Aorta (tissue), 5 donors: Measurements from ENCODE around the gene UMODL1. TPM values are rescaled to one million over a fixed set of nuclear protein-coding genes. Genes with fewer than 3 reads are reported as not detected.
A peak's percentile ranks its signal among the peaks of the same experiment; 100 is the strongest.

Source experiments
- ATAC-seq: fragments of 200-7000 bp; cut with Tn5 transposase; one replicate; pipeline ENCODE4 v1.9.1; 2022; ENCODE audit warnings: moderate library complexity; ENCODE audit not compliant: low FRiP score
- DNase-seq, 2 donors: peaks; one replicate each; pipeline ENCODE4 v3.0.0-alpha.2; 2020
- H3K27ac ChIP-seq, 2 donors: one replicate each; pipeline ENCODE4 v1.5.1; 2013; ENCODE audit warnings: low read length in 2 of 2, mild to moderate bottlenecking in 2 of 2, moderate library complexity in 2 of 2, control low read depth in 1 of 2, inconsistent platforms in 1 of 2, low read depth in 1 of 2
- H3K27me3 ChIP-seq, 2 donors: one replicate each; pipeline ENCODE4 v1.6.1; 2013; ENCODE audit warnings: control low read depth in 1 of 2, low read length in 1 of 2, mild to moderate bottlenecking in 1 of 2, moderate library complexity in 1 of 2; ENCODE audit not compliant: insufficient read depth in 2 of 2, control insufficient read depth in 1 of 2
- H3K36me3 ChIP-seq, 2 donors: one replicate each; pipeline ENCODE4 v1.6.1; 2013; ENCODE audit warnings: control low read depth in 1 of 2, low read length in 1 of 2, mild to moderate bottlenecking in 1 of 2; ENCODE audit not compliant: insufficient read depth in 2 of 2, control insufficient read depth in 1 of 2
- H3K4me1 ChIP-seq, 2 donors: one replicate each; pipeline ENCODE4 v1.6.1; 2013; ENCODE audit warnings: low read length in 2 of 2, control low read depth in 1 of 2, mild to moderate bottlenecking in 1 of 2, moderate library complexity in 1 of 2; ENCODE audit not compliant: insufficient read depth in 2 of 2, control insufficient read depth in 1 of 2
- H3K4me3 ChIP-seq, 2 donors: one replicate each; pipeline ENCODE4 v1.5.1; 2013; ENCODE audit warnings: low read length in 2 of 2, control low read depth in 1 of 2, mild to moderate bottlenecking in 1 of 2
- H3K9me3 ChIP-seq: one replicate; pipeline ENCODE4 v1.6.1; 2013; ENCODE audit warnings: mild to moderate bottlenecking, low read length; ENCODE audit not compliant: control insufficient read depth
- WGBS, 2 donors: extraction: QIAGEN DNeasy Blood & Tissue Kit; methylation state at CpG; one replicate each; pipeline ENCODE4 v1.1.7; 2013; 5-methylcytosine and 5-hydroxymethylcytosine counted together
- intact Hi-C, 2 donors: fragments of 100-400 bp; cut with DNase I; formaldehyde crosslinking; loops; one replicate each; pipeline versions ENCODE4 v1.14.2 to v1.15.0; 2022
- polyA plus RNA-seq, 2 donors: library from polyadenylated mRNA; stranded (reverse); fragments of 200-250 nt; gene quantifications; one replicate each; pipeline ENCODE4 v1.2.3, GENCODE V29; 2013
- total RNA-seq, 2 donors: library from RNA; stranded (reverse); fragmentation: NEBNext Ultra II Directional; extraction: Animal tissue kit (Norgen Biotek cat#: 25700); gene quantifications; one replicate each; pipeline ENCODE4 v1.2.1, GENCODE V29; 2021
- donor health status: healthy with polysubstance abuse.
- donor health status: Bipolar disorder and iron deficiency.
- donor health status: DM: no; HTN: no; CAD: no.
- donor health status: DM: no; HTN: no; CAD: no.
- donor health status: DM: yes; HTN: yes; CAD: no.

Gene UMODL1
- total and polyA plus RNA-seq, 4 donors = 0.45 TPM; not detected in 3

DNA sequence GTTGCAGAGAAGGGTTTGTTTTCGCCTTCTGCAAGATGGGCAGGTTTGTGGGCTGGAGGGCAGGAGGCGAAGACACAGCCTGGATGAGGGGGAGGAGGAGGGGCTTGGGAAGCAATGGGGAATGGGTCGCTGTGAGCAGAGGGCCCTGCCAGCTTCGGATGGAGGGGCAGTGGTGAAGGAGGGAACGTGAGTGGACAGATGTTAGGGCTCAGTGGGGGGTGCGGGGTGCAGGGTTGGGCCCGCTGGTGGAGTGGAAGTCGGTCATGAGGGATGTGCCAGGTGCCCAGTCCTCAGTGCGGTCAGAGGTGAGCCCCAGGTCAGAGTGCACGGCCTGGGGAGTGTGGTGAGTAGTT lies 92.4 kb downstream of the UMODL1 start:
- 93 to 94% methylated on average over 10 of the region's 10 CpGs for WGBS, 2 donors
- Histone ChIP-seq H3K4me1 (no peaks in the 10 kb centered on the region), H3K27ac (no peak overlapping the region), H3K4me3 (no peak overlapping the region), H3K27me3 (no peaks in the 10 kb centered on the region), H3K36me3 (no peaks in the 10 kb centered on the region), H3K9me3 (no peaks in the 10 kb centered on the region)
- intact Hi-C loops = loop anchor here in 1 of 2 donors (5.0 kb wide), 1 partner anchor 94 kb away; no protein-coding TSS in a partner anchor
- no peak for ATAC-seq
- DNase-seq = no peak

DNA sequence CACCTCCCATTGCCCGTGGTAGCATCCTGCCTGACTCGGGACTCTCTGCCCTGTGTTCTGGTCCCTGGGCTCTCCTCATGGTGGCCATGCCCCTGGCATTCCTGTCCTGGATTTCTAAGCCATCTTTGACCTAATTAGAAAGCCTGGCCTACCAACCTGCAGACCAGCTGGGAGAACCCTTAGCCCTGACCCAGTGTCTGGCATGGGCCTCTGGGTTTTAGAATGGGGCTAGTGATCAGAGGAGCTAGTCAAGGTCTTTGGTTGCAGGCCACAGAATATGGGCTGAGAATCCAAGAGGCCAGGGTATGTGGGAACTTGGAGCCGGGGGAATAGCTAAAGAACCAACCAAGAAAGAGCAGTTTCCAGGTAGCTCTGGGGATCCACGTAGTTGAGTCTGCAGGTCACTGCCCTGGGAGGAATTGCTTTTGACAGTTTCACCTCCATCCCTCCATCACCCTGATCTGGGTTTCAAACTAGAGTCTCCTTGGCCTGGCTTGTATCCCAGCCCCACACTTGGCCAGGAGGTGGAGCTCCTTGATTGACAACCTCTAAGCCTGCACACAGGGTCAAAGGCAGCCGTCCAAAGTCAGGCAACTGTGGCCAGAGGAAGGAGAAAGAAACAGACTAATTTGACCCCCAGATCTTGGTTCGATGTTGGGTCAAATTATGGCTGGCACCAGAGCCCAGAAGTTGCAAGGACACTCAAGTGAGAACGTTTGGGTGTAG lies 93.1 kb downstream of the UMODL1 start:
- H3K27ac ChIP-seq = no peak overlapping the region
- WGBS, 2 donors = 62 to 64% methylated on average over 7 of the region's 7 CpGs
- H3K4me1 ChIP-seq = no peaks in the 10 kb centered on the region
- ATAC-seq (peak; percentile 67), DNase-seq (peak in 1 of 2 donors; percentile 78)
- no peaks in the 10 kb centered on the region for H3K27me3 ChIP-seq
- no peaks in the 10 kb centered on the region for H3K9me3 ChIP-seq
- H3K4me3 ChIP-seq = no peak overlapping the region
- H3K36me3 ChIP-seq = no peaks in the 10 kb centered on the region
- intact Hi-C loops = loop anchor here in 1 of 2 donors (5.0 kb wide), 1 partner anchor 93 kb away; no protein-coding TSS in a partner anchor

DNA sequence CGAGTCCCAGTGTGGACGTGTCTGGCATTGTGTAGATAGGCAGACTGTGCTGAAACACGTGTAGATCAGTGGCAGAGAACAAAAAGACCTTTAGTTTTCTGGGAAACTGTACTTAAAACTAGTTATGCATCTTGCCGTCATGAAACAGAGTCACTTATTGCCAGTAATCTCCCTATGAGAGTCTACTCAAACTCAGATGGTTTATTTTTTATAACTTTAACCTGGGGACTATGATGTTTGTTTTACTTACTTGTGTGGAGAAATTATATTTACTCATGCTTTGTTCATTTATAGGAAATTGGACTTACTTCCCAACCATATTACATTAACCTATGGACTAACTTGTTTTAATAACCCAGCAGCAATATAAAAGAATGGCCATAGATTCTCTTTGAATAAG lies 93.7 kb downstream of the UMODL1 start:
- no peaks in the 10 kb centered on the region for H3K27me3 ChIP-seq
- no peak for DNase-seq
- 55 to 60% methylated on average over 4 of the region's 4 CpGs for WGBS, 2 donors
- H3K4me3 ChIP-seq = no peak overlapping the region
- no peaks in the 10 kb centered on the region for H3K4me1 ChIP-seq
- no peak for ATAC-seq
- H3K27ac ChIP-seq = no peak overlapping the region
- H3K9me3 ChIP-seq = no peaks in the 10 kb centered on the region
- intact Hi-C loops = loop anchor here in 1 of 2 donors (5.0 kb wide), 1 partner anchor 92 kb away; no protein-coding TSS in a partner anchor
- H3K36me3 ChIP-seq = no peaks in the 10 kb centered on the region

DNA sequence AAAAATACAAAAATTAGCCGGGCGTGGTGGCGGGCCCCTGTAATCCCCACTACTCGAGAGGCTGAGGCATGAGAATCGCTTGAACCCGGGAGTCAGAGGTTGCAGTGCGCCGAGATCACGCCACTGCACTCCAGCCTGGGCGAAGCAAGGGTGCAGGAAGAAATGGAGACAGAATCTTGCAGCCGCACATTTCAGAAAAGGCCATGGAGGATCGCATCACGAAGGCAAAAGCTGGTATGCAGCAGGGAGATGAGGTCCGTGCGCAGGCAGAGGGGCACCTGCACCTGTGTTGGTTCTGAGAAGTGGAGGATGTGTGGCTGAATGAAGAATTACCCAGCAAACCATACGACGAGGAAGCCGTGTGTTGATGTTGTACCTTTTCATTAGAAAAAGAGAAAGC lies 94.8 kb downstream of the UMODL1 start:
- H3K36me3 ChIP-seq = no peaks in the 10 kb centered on the region

DNA sequence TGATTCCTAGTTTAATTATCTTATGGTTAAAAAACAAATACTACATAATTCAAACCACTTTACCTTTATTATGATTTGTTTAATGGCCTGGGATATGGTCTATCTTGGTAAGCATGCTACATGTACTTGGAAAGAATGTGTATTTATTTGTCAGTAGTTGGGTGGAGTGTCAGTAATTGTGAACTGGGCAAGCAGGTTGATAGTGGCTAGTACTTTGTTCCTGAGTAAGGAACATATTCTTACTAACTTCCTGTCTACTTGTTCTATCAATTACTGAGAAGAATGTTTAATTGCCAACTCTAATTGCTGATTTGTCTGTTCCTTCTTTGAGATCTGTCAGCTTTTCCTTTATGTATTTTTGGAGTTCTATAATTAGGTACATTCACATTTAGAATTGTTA lies 98.6 kb downstream of the UMODL1 start:
- no peak overlapping the region for H3K27ac ChIP-seq
- H3K27me3 ChIP-seq = no peaks in the 10 kb centered on the region
- no peak overlapping the region for H3K4me3 ChIP-seq
- H3K36me3 ChIP-seq = no peaks in the 10 kb centered on the region
- H3K4me1 ChIP-seq = no peaks in the 10 kb centered on the region
- ATAC-seq (no peak), DNase-seq (no peak)
- intact Hi-C loops = no loop called here
- H3K9me3 ChIP-seq = no peaks in the 10 kb centered on the region

More for the DNA sequence above, 94.8 kb downstream of the UMODL1 start:
- Histone ChIP-seq H3K4me3 (no peak overlapping the region), H3K9me3 (no peaks in the 10 kb centered on the region), H3K27me3 (no peaks in the 10 kb centered on the region), H3K27ac (no peak overlapping the region), H3K4me1 (no peaks in the 10 kb centered on the region)
- 94% methylated on average over 18 of the region's 18 CpGs for WGBS, 2 donors
- DNase-seq = no peak
- intact Hi-C loops = no loop called here
- ATAC-seq = no peak

DNA sequence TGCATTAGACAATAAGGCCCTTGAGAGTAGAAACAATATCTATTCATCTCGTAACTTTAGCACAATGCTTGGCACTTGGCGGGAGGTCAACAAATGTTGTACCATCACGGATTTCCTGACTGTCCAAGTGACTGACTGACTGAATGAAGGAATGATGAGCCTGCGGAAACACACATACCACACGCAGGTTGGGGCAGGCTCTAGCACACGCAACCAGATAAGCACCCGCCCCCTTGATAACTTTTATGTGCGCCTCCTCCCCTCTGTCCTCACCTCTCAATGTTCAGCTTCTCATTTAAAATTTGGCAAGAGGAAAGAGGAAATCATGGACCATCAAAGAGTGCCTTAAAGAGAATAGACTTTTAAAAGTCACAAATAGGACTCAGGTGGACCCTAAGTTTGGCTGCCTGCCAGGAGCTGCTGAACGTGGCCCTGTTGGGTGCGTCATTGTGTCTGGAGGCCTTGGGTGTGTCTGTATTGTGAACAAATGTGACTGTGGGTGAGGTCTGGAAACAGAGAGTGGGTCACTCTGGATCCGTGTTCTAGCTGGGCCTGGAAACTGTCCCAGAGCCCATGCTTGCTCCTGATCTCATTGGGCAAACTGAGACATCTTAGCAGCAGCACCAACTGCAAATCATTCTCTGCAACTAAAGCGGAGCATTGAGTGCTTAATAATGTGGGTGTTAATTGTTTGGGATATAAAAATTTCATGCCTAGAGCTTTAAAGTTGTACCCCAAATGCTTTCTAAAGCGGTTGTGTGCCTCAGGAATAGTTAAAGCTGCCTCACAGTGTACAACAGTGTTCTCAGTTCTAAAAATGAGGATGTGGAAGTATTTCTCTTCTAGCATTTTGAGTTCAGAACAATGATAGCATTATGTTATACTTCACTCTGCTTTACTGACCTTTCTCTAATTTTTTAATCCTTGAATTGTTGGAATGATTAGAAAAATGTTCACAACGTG lies 100.3 kb downstream of the UMODL1 start:
- DNase-seq (no peak), ATAC-seq (no peak)
- intact Hi-C loops = no loop called here
- Histone ChIP-seq H3K4me1 (no peaks in the 10 kb centered on the region), H3K36me3 (no peaks in the 10 kb centered on the region), H3K4me3 (no peak overlapping the region), H3K27me3 (no peaks in the 10 kb centered on the region), H3K9me3 (no peaks in the 10 kb centered on the region), H3K27ac (no peak overlapping the region)
- 78 to 80% methylated on average over 14 of the region's 14 CpGs for WGBS, 2 donors

DNA sequence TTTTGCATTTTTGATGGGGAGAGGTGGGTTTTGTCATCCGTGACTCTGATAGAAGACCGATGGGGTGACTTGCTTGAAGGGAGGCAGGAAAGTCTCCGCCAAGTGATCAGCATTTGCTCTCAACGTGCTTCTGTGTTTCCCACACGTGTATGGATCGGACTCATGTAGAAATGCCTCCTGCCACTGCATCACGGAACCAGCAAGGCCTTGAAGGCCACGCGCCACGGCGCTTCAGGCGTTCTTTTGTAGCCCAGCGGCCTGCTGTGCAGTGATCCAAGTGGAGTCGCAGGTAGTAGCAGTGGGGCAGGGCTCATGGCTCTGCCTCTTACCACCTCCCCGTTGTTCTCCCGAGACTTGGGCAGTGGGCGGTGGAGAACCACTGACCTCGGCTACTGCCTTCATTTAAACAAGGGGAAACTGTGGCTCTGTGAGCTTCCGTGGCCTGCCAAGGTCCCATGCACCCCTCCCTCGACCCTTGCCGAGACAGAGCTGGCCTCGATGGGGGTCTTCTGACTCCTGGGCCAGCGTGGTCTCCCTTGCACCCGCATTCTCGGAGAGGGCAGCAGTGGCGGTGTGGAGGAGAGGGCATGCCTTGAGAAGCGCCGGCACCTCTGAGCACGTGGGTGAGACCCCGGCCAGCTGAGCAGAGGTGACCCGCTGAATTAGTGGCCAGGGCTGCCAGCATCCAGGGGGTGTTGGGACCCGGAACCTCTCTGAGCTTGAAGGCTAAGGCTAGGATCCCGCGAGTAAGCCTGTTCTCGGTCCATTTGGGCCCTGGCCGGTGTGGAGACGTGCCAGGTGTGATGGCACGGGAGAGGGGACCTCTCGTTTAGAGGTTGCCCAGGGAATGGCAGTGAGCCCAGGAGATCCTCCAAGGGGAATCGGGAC lies 101.7 kb downstream of the UMODL1 start:
- Histone ChIP-seq H3K9me3 (no peaks in the 10 kb centered on the region), H3K4me3 (no peak overlapping the region), H3K27ac (no peak overlapping the region), H3K4me1 (no peaks in the 10 kb centered on the region), H3K36me3 (no peaks in the 10 kb centered on the region), H3K27me3 (no peaks in the 10 kb centered on the region)
- WGBS, 2 donors = 89% methylated on average over 40 of the region's 40 CpGs
- intact Hi-C loops = no loop called here
- DNase-seq = no peak
- no peak for ATAC-seq

DNA sequence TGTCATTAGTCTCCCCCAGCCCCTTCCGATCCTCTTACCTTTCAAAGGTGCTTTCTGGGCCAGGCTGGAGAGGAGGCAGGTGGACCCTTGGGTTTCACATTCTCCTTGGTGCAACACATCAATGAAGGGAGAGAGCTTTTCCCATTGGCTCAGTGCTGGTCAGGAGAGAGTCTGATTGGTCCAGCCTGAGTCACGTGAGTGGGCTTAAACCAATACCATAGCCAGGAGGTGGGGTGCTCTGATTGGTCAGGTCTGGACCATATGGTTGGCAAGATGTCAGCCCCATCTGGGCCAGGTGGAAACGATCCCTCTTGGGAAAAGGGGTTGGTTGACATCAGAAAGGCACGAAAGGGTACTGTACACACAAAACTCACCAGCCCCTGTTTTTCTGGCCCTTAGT lies 103.1 kb downstream of the UMODL1 start:
- ATAC-seq (no peak), DNase-seq (no peak)
- Histone ChIP-seq H3K9me3 (no peaks in the 10 kb centered on the region), H3K36me3 (no peaks in the 10 kb centered on the region), H3K4me3 (no peak overlapping the region), H3K27me3 (no peaks in the 10 kb centered on the region), H3K4me1 (no peaks in the 10 kb centered on the region), H3K27ac (no peak overlapping the region)
- intact Hi-C loops = no loop called here
- WGBS, 2 donors = 82 to 84% methylated on average over 4 of the region's 4 CpGs
